GM11168 (cell line): ENCODE results near the gene KLKB1.
"Not testable (repeated sequence)": the region's sequence is repeated elsewhere in the genome, so short reads cannot be mapped to it uniquely, and the experiment has no call there.

Source experiments
- in situ Hi-C: fragments of 300-500 bp; cut with MboI; formaldehyde crosslinking; loops from one replicate; pipeline ENCODE4 v1.12.0; 2022; ENCODE audit warnings: low sequenced_read_pairs; ENCODE audit not compliant: unreplicated experiment

Gene KLKB1

DNA sequence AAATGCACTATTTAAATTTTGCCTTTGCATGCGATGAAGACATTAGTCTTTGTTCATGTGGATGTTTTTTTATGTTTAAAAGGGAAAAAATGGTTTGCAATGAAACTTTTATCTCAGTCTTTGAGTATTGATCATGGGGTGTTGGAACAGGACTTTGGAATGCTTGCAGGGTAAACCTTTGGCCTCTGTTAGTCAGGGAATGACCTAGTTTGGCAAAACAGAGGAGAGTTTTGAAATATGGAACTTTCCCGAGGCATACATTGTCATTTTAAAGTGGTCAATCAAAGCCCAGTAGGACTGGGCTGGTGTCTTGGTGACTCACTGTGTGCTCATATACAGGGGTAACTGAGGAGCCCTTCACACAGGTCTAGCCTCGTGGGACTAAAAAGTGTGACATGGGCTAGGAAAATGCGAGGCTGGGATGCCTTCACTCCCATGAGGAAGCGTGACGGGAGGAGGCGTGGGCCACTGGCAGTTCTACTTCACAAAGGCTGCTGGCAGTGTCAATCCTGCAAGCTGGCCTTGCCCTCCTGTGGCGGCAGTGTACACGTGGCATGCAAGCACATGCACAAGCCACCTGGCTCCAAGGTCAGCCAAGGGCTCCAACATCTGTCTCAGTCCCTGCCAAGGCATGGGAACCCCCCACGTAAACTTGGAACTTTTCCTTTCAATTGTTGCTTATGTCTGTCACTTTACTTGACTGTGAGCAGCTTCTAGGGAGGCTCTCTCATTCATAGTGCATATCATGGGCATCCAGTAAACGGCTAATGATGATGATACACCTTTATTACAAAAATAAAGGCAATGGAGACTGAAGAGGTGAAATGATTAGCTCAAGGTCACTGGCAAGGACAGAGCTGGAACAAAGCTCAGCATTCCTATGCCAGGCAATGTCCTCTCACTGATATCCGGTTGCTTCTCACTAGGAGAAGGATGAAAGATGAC lies 33.5 kb downstream of the KLKB1 start:
- in situ Hi-C loops: no loop called here

DNA sequence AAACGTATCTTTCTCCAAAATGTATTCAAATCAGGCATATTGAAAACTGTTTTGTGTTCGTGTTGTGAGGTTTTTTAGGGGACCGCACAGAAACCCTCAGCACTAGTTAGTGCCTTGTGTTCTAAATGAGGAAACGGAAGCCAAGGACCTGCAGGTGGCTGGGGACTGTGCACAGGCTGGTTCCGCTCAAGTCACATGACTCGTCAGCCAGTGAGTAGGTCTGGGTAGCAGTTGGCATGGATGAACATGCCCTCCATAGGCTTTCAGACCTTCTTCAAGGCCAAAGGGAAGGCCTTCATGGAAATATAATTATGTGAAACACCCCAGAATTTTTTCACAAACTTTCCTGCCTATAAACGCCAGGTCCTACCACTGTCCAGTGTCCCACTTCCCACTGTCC lies 37.4 kb downstream of the KLKB1 start:
- in situ Hi-C loops: no loop called here

DNA sequence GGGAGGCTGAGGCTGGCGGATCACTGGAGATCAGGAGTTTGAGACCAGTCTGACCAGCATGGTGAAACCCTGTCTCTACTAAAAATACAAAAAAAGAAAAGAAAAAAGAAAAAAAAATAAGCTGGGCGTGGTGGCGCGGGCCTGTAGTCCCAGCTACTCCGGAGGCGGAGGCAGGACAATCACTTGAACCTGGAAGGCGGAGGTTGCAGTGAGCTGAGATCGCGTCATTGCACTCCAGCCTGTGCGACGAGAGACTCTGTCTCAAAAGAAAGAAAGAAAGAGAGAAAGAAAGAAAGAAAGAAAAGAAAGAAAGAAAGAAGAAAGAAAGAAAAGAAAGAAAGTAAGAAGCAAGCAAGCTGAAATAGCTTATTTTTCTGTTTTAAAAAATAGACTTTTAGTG lies 37.9 kb downstream of the KLKB1 start:
- in situ Hi-C loops: not testable (repeated sequence)

DNA sequence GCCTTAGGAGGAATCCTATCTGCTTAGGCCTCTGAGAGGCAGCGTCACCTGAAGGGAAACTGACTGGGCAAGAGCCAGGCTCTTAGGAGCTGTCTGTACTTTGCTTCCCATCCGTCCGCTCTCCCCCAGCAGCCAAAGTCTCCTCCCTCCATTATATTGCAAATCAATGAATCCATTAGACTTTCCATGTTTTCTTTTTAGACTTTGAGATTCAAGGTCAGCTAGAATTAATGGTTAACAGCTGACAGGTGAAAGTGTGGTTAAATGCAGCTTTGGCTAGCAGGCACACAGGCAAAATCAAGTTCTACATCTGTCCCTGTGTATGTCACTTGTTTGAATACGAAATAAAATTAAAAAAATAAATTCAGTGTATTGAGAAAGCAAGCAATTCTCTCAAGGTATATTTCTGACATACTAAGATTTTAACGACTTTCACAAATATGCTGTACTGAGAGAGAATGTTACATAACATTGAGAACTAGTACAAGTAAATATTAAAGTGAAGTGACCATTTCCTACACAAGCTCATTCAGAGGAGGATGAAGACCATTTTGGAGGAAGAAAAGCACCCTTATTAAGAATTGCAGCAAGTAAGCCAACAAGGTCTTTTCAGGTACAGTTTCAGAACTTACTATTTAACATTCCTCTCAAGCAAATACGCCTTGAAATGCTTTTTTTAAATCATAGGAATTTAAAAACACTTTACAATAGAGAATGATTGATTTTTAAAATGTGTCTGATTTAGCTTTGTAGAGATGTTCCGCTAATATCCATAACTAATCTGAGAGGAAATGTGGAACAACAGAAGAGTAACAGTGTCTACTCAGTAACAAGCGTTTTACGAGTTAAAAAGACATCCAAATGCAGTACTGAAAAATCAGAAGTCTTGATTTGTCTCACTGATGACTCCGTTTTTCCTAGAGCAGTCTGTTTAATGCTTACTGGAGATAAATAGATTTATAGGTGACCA lies 38.7 kb downstream of the KLKB1 start, which contains the start of gene F11:
TSS of gene F11 (plus strand) at position 507 of the 970 bp plus-strand sequence. CDS start 948 bp downstream, outside the sequence.
- in situ Hi-C loops: no loop called here

DNA sequence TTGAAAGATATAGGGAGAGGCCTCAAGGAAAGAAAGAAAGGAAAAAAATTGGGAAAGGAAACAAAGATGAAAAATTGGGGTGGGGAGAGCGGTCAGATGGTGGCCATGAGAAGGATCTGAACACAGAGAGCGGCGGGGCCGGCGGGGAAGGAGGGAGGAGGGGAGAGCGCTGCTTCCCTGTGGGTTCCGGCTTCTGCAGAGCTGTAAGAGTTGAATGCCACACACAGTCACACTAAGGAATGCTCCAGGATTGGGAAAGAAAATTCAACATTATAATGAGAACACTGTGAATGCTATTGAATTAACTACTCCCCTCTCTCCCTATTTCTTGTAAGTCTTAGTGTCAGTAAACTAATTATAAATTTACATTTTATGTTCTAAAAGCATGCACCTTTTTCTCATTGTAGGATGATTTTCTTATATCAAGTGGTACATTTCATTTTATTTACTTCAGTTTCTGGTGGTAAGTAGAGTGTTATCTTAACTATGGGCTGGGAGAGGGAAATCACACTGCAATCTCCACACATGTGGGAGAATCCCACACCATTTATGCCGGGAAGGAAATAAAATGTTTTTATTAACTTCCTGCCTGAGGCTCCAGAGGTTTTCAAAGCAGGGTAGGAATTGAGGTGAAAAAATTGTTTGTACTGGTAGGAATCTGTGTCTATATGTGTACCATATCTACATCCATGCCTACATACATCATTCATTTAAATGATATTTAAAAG lies 39.6 kb downstream of the KLKB1 start:
- in situ Hi-C loops: no loop called here

DNA sequence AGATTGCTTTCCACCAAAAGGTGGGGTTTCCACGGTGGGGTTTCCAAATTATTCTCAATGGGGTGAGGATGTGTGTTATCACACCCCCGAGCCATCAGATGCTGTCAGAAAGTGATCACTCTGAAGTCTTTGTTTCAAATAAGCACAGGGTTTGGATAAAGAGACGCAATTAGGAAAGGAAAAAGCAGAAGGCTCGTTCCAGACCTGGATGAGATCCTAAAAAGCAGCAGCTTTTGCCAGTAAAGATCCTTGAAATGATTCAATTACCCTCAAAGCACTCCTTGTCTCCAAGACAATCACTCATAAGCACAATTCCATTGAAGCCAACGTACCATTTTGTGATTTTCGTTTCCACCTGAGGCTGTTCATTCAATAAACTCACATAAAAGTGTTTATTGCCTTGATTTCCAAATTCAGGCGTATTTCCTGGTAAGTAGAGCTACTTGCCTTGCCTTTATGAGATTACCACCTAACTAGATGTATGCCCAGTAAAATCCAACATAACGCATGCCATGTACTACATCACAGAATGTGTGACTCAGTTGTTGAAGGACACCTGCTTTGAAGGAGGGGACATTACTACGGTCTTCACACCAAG lies 43.9 kb downstream of the KLKB1 start:
- in situ Hi-C loops: no loop called here

DNA sequence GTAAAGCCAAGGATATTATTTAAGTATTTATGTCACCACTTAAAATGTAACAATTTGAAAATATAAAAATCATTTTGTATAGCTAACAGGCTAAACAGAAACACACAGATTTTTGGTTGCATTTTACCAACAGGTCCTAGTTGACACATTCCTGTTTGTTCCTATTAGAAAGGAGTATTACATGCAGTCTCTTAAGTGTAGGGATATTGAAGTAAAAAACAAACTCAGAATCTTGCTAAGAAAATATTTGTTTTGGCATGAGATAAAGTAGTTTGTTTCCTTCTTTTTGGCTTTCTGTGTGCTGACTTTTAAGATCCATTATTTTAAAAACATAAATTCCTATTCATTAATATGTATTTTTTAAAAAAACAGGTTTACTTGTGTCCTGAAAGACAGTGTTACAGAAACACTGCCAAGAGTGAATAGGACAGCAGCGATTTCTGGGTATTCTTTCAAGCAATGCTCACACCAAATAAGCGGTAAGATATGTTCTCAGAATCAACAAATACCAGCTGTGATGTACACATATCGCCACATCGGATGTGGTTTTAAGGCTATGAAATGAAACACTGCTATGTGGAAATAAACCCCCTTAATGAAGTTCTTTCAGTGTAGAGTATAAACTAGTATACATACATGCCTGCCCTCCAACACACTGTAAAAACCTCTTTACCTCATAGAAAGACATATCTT lies 45.5 kb downstream of the KLKB1 start:
- in situ Hi-C loops: no loop called here

DNA sequence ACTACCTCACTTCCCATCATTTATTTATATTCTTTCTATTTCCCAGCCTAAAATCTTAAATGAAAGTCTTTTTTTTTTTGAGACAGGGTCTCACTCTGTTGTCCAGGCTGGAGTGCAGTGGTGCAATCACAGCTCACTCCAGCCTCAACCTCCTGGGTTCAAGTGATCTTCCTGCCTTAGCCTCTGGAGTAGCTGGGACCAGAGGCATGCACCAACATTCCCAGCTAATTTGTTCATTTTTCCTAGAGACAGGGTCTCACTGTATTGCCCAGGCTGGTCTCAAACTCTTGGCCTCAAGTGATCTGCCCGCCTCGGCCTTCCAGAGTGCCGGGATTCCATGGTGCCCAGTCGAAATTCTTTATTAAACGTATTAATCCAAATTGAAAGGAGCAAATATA lies 46.1 kb downstream of the KLKB1 start:
- in situ Hi-C loops: not testable (repeated sequence)

DNA sequence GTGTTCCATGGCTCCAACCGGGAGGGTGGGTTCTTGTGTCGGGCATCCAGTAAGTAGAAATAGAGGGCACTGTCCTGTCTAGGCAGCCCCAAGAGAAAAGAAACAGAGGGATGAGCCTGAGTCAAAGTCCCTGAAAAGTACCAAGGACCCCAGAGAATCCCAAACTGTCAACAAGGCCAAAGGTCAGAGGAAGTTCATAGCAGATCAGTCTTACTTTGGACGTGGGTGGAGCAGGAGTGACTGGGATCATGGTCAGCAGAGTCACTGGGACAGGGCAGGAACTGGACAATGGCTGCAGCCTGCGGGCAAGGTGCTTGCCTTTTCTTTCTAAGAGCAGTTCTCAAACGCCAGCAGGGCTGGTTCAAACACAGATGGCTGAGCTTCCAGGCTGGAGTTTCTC lies 56.0 kb downstream of the KLKB1 start:
- in situ Hi-C loops: no loop called here

DNA sequence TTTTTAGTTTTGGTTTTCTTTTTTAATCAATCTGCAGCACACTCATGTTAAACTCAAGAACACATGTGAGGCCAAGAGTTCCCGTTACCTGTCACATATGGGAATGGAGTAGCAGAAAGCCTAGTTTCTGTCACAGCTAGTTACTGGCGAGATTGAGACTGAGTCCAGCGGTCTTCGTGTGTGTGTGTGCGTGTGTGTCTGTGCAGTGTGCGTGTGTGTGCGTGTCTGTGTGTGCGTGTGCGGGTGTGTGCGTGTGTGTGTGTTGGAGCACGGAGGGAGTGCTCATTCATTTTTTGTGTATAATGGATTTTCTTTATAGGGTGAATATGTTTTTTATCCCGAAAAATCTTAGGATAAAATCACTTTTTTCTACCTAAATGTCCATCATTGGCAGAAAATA lies 57.8 kb downstream of the KLKB1 start:
- in situ Hi-C loops: no loop called here

DNA sequence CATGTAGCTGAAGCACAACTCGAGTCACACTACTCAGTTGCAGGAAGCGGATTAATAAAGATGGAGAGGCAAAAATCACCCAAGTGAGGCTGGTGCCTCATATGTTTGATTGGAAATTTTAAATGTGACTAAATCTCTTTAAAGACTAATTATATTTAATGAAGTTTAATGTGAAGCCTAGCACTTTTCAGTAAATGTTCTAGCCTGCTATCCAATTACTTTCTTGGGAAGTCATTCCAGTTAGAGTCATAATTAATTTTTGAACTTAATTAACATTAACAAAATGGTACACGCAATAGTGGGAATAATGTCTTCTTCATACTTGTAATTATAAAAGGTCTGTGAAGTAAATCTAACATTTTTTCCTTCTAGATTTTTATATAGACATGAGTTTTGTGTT lies 59.3 kb downstream of the KLKB1 start:
- in situ Hi-C loops: no loop called here

DNA sequence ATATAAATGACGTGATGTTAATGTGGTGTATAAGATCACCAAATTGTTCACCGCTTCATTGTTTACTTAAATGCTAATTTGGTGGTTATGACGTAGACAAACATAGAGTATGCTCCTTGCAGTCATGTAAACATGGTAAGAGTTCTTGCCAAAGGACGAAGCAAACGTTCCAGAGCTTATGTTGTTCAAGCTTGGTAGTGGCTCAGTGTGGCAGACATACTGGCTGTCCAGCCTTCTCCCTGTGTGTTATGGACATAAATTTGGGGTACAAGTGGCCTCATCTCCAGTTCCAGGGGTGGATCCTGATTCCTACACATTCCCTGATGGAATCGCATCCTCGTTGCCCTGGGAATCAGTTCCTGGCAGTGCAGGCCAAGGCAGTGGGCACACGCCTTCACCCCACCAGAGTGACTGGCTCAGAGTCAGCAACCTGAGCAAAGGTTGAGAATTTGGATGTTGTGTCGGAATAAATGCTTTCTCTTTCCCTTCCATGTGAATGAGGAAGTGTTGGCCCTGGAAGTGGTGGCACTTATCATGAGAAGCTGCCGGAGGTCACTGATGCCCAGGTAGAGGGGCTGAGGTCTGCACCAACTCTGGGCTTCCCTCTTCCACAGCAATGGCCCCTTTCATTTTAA lies 64.1 kb downstream of the KLKB1 start:
- in situ Hi-C loops: no loop called here

DNA sequence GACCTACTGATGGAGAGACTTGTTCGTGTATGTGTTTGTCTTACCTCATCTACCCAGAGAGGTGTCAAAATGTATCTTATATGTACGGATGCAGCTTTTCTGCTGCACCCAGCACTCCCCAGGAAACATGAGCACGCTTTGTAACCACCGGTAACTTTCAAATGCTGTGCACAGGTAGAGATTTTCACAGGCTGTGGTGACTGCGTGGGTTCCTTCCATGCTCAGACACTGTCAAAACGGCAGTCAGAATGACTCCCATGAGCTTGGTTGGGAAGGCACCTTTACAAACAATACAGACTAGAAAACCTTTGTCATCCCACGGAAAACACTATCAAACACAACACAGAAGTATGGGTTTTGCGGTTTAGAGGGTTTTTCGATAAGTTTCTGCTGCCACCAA lies 66.9 kb downstream of the KLKB1 start:
- in situ Hi-C loops: no loop called here

DNA sequence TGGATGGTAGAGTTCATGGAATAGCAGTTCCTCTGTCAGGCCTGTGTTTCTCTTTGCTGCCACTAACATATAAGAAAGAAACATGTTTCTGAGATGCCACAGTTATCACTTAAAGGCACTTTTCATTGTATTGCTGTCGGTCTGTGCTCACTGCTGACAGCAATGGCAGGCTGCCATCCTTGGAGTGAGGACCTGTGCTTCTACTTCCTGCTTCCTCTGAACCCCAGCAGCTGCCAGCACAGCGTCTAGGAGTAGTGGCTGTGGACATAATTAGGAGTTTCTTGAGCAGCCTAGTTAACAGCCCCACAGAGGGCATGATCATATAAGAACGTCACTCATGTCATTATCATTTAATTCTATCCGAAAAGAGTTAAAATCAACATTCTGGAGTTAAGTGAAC lies 69.2 kb downstream of the KLKB1 start:
- in situ Hi-C loops: no loop called here

DNA sequence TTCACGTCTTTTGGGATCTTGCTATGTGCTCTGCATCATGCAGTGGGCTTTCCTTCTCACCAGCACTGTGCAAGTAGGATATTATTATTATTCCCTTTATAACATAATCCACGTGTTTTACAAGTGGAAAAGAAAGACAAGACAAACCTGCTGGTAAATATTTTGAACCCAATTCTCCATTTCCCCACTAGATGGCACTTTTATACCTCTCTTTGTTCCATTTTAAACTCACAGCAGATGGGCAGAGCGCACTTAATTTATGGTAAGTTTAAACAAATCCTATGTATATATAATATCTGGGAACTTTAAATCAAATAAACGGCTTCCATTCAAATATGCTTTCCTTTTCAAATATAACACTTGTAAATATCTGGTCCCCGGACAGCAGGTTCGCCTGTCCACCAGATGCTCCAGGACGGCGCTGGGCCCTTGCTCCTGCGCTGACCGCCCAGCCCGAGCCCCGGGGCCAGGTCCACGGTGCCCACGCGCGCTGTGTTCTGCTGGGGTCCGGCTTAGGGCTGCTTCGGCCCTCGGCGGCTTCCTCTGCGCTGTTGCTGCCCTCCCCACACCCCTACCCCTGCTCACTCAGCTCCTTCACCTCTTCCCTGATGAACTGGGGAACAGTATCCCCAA lies 69.8 kb downstream of the KLKB1 start:
- in situ Hi-C loops: no loop called here

DNA sequence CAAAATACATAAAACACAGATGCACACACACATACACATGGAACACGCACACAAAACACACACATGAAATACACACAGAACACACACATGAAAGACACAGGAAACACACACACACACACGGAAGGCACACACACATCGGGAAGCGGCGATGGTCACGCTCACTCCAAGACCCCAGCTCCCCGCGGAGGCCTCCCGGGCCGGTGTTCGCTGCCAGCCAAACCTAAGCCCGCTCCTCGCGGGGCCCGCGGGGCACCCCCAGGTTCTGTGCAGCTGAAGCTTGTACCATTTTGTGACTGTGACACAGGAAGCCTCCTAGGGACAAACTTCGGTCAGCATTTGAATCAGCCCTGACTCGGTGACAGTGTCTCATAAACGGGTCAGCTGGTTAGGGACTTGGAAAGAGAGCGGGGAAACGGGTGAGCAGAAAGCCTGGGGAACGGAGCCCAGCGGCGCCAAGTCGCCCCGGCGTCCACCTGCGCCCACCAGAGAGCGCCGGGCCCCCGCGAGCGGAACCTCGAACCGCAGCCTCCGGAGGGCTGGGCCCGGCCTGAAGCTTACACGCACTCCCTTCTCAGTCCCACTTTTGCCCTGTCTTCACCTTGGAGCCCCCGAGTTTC lies 70.8 kb downstream of the KLKB1 start:
- in situ Hi-C loops: no loop called here

DNA sequence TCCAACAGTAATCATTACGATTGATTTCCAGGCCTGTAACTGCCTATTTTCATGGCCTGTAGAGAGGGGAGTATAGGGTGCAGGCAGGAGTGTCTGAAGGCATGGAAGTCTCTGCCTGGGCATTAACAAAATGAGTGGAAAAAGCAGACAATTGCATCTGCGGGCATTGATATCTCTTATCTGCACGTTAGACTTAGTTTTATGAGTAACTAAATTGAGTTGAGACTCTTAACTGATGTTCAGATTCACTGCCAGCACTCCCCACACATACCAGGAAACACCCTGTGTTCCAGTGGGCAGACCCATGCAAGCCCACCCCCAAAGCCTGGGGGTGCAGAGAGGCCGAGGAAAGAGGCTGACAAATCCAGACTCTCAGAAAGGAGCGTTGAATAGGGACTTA lies 72.0 kb downstream of the KLKB1 start:
- in situ Hi-C loops: no loop called here
